ENCODE data around the gene FOXA2.

FOXA2 gene

DNA sequence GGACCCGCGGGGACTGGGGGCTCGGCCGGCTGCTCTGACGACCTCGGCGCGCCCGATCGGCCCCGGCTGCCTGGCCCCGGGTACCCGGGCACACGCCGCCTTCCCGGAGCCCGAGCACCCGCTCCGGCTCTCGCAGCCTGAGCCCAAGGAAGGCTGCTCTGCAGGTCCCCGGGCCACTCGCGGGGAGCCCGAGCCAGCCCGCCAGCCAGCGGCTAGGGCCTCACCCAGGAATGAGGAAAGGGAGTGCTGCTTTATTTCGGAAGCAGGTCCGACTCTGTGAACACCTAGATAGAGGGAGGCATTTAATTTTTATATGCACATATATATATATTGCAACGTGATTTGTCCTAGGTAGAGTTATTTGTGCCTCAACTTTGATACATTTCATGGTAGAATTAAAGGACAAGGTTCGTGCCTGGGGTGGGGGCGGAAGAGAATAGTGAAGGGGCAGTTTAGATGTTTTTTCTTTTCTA is 15.5 kb downstream of the FOXA2 start:
- ATAC-seq (replicated peaks) (no peak), DNase-seq (no peak)
- Mint-ChIP-seq H3K4me1 (ENCODE audit: low read depth in 2 of 2) (no peaks in the 10 kb centered on the region), H3K27me3 (peaks cover 40 to 68% of the 10 kb centered on the region in 2 donors), H3K36me3 (ENCODE audit: insufficient read depth) (no peaks in the 10 kb centered on the region), H3K27ac (no peak overlapping the region), H3K9me3 (peaks cover 4 to 12% of the 10 kb centered on the region in 2 donors), H3K4me3 (no peak overlapping the region)

DNA sequence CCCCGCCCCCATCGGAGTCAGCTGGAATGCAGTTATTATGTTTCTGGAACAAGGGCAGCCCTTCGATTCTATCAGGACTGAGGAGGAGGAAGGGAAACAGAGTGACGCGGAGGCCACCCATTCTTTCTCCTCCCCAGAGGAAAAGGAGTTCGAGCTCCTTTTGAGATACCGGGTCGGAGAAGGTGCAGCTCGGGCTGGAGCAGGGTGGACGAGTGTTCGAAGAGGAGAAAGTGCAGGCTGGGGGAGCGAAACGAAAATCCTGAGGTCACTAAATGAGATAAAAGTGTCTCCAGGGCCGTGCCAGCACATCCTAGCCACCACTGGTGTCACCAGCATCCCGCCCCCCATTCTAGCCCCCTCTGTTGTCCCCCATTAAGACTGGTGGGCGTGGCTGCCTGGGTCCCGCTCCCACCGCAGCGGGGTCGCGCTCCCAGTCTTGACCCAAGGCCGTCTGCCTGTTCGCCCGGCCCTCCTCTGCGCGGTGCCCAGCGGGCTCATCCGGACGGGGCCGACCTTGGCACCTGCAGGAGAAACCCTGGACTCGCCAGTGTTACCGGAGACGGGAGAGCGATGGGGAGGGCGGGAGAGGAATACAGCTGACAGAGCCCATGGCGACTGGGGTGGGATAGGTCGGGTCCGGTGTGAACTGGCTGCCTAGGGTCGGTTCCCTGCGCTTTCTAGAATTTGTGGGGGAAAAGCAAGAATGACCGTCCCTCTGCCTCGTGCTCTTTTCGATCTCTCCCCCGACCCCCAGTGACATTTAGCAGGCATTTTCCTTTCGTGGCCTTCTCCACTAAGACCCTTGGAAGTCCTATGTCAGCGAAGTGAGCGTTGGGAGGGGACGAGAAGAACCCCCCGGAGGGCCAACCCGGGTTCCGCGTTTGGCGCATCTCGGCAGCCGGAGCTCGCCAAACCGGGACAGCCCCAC is 16.2 kb downstream of the FOXA2 start:
- H3K4me3 Mint-ChIP-seq, result no peak overlapping the region
- DNase-seq, result no peak
- no peak for ATAC-seq (replicated peaks)
- peaks cover 6 to 12% of the 10 kb centered on the region in 2 donors for H3K9me3 Mint-ChIP-seq
- H3K27me3 Mint-ChIP-seq, result peaks cover 40 to 68% of the 10 kb centered on the region in 2 donors
- no peaks in the 10 kb centered on the region for H3K4me1 Mint-ChIP-seq (ENCODE audit: low read depth in 2 of 2)
- H3K27ac Mint-ChIP-seq, result no peak overlapping the region
- no peaks in the 10 kb centered on the region for H3K36me3 Mint-ChIP-seq (ENCODE audit: insufficient read depth)

DNA sequence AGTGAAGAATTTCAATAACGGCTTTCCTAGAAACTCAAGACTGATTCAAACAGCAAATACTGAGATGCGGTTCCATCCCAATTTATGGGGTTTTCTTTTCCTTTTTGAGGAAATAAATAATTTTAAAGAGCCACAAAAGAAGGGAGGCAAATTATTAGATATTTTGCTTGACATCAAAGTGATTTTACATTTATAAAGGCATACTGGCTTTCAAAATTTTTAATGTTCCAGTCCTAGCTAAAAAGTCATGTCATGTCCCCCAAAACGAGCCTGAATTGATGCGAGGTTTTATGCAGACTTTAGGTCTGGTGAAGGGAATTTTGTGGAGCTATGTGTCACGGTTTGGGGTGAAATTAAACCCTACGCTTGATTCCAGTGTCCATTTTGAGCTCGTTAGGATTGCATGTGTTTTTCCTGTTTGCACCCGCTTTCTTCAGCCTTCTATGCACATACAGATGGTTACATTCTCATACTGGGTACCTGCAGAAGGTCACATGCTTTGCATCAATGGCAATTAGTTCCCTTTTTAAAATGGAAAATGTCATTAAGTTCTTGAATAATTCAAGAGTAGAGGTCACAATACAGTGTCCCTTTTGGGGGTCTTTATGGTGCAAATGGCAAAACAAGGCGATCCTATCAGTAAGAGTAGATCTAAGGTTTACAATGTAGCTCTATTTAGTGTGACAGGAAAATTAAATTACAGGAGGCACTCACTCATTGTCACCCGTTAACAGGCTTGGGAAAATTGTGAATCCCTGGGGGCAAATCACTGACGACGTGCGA is 17.3 kb downstream of the FOXA2 start:
- DNase-seq, result no peak
- Mint-ChIP-seq H3K27ac (no peak overlapping the region), H3K27me3 (peaks cover 44 to 67% of the 10 kb centered on the region in 2 donors), H3K4me3 (no peak overlapping the region), H3K36me3 (ENCODE audit: insufficient read depth) (no peaks in the 10 kb centered on the region), H3K9me3 (peaks cover 6 to 12% of the 10 kb centered on the region in 2 donors), H3K4me1 (ENCODE audit: low read depth in 2 of 2) (no peaks in the 10 kb centered on the region)
- ATAC-seq (replicated peaks), result no peak

DNA sequence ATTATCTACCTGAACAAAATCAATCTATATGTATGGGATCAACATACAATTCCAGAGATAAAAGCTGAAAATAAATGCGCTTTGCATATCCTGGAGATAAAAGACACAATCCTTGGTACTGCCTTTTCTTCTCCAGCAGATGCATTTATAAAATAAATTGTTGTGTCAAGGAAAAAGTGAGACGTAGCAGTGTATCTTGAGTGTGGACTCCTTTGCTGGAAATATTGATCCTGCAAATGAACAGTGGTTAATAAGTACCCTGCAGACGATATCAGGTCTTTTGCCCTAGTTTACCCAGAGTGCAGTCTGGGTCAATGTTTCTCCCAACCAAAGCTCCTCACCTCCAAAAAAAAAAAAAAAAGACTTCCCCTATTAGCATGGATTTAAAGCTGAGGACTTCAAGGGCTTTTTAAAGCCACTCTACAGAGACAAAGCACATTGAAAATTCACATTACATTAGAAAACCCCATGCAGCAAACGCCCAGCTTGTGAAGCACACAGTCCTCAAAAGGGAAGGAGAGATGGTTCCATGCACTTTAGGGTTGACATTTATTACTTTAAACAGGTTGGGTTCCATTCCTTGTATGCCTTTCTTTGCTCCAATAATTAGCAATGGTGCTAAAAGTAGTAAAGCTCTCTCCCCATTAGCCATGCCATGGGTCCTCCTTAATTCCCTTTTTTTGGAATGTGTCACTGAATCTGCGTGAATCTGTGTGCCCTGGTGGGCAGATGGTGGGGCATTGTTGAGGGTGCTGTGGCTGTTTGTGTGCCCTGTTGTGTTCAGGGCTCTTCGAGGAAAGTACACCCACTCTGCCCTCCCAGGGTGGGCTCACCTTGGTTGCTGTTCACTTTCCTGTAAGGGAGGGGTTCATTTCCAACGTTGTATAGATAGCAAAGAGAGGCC is 21.1 kb downstream of the FOXA2 start:
- no peak overlapping the region for H3K4me3 Mint-ChIP-seq
- ATAC-seq (replicated peaks) (no peak), DNase-seq (no peak)
- no peak overlapping the region for H3K27ac Mint-ChIP-seq
- H3K4me1 Mint-ChIP-seq (ENCODE audit: low read depth in 2 of 2), result no peaks in the 10 kb centered on the region
- H3K9me3 Mint-ChIP-seq, result peaks cover 6 to 7% of the 10 kb centered on the region in 2 donors
- H3K36me3 Mint-ChIP-seq (ENCODE audit: insufficient read depth), result no peaks in the 10 kb centered on the region
- H3K27me3 Mint-ChIP-seq, result peaks cover 37 to 73% of the 10 kb centered on the region in 2 donors

DNA sequence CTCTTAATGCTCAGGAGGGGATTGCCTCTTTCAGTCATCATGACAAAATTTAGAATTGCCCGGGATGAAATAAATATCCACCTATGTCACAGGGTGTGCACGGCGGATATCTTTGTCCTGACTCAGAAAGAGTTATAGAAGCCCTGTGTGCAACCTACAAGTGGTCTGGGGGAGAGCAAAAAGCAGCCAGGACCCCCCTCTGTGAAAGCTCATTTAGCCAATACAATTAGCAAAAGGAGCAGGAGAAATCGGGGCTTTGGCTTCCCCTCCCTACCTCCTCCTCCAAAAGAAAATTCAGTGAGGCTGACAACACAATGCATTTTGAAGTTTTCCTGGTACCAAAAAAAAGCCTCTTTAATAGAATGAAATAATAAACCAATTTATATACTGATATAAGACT is 21.8 kb downstream of the FOXA2 start:
- Mint-ChIP-seq H3K27ac (no peak overlapping the region), H3K9me3 (peaks cover 7 to 13% of the 10 kb centered on the region in 2 donors), H3K4me1 (ENCODE audit: low read depth in 2 of 2) (no peaks in the 10 kb centered on the region), H3K36me3 (ENCODE audit: insufficient read depth) (no peaks in the 10 kb centered on the region), H3K27me3 (peaks cover 30 to 73% of the 10 kb centered on the region in 2 donors), H3K4me3 (no peak overlapping the region)
- DNase-seq (no peak), ATAC-seq (replicated peaks) (no peak)

DNA sequence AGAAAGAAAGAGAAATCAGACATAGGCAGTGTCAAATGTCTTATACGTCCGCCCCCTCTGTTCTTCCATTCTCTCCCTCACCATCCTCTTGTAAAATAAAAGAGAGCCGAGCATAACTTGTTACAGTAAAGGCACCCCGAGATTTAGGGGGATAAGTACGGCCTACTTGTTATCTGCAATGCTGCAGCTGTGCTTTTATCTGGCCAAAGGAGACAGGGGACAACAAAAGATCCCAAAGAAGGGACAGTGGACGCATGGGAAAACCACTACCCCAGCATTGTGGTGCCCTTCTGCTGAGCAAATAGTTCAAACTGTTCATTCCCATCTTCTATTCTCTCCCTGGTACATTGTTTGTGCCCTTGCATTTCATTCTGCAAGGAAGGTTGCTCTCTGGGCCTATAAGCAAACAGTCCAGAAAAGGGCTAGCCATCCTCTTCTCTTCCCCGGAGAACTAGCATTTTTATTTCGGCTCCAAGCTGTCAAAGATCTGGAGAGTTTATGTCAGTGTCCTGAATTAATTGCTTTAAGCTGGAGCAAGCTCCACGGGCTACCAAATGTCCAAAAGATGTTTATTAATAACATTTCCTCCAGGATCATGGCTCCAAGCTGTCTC is 22.3 kb downstream of the FOXA2 start:
- Mint-ChIP-seq H3K36me3 (ENCODE audit: insufficient read depth) (no peaks in the 10 kb centered on the region), H3K27ac (no peak overlapping the region), H3K9me3 (peaks cover 7 to 13% of the 10 kb centered on the region in 2 donors), H3K4me1 (ENCODE audit: low read depth in 2 of 2) (no peaks in the 10 kb centered on the region), H3K4me3 (no peak overlapping the region), H3K27me3 (peaks cover 24 to 69% of the 10 kb centered on the region in 2 donors)
- DNase-seq, result no peak
- no peak for ATAC-seq (replicated peaks)

DNA sequence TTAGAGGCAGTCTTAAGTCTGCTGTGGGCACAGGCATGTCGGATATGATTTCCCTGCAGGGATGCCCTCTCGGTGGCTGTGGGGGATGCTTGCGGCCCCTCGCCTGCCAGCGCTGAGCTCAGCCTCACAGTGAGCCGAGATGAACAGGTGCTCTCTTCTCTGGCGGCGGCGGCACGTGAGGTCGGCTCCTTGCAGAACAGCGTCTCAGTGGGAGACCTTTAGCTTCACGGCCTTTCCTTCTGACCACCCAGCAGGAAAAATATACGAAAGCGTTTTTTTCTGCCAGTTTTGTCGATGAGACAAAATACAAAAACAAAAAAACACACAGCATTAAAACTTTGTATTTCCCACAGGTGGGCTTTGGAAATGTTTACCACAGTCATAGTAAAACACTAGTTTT is 23.6 kb downstream of the FOXA2 start:
- Mint-ChIP-seq H3K27ac (no peak overlapping the region), H3K27me3 (peaks cover 23 to 73% of the 10 kb centered on the region in 2 donors), H3K36me3 (ENCODE audit: insufficient read depth) (no peaks in the 10 kb centered on the region), H3K4me3 (no peak overlapping the region), H3K4me1 (ENCODE audit: low read depth in 2 of 2) (no peaks in the 10 kb centered on the region), H3K9me3 (peaks cover 7 to 20% of the 10 kb centered on the region in 2 donors)
- DNase-seq (no peak), ATAC-seq (replicated peaks) (no peak)

DNA sequence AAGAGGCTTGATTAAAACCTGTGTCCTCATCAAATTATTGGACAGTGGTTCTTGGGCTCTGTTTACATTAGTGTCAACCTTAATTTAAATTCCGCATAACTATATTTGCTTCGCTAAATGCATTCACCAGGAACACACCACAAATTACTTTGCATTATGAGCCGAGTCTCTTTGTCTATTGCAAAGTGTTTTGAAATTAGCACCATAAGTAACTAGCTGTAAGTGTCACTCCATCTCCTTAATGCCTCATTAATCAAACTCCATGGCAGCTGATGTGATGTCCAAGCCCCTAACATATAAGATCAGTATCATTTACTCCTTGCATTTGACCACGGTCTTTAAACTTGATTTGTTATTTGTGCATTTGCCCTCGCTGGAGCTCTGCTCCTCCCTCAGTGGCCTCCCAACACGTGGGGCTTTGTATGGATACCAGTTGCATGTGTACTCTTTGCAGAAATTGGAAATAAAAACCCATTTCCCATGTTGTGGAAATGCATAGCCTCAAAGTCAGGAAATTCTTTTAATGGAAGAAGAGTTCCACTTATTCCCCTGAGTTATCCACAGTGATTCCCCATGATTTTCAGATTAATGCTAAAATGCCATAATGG is 24.6 kb downstream of the FOXA2 start:
- H3K9me3 Mint-ChIP-seq, result peaks cover 7 to 20% of the 10 kb centered on the region in 2 donors
- DNase-seq (no peak), ATAC-seq (replicated peaks) (no peak)
- H3K4me1 Mint-ChIP-seq (ENCODE audit: low read depth in 2 of 2), result no peaks in the 10 kb centered on the region
- no peak overlapping the region for H3K27ac Mint-ChIP-seq
- H3K27me3 Mint-ChIP-seq, result peaks cover 23 to 73% of the 10 kb centered on the region in 2 donors
- no peaks in the 10 kb centered on the region for H3K36me3 Mint-ChIP-seq (ENCODE audit: insufficient read depth)
- no peak overlapping the region for H3K4me3 Mint-ChIP-seq

DNA sequence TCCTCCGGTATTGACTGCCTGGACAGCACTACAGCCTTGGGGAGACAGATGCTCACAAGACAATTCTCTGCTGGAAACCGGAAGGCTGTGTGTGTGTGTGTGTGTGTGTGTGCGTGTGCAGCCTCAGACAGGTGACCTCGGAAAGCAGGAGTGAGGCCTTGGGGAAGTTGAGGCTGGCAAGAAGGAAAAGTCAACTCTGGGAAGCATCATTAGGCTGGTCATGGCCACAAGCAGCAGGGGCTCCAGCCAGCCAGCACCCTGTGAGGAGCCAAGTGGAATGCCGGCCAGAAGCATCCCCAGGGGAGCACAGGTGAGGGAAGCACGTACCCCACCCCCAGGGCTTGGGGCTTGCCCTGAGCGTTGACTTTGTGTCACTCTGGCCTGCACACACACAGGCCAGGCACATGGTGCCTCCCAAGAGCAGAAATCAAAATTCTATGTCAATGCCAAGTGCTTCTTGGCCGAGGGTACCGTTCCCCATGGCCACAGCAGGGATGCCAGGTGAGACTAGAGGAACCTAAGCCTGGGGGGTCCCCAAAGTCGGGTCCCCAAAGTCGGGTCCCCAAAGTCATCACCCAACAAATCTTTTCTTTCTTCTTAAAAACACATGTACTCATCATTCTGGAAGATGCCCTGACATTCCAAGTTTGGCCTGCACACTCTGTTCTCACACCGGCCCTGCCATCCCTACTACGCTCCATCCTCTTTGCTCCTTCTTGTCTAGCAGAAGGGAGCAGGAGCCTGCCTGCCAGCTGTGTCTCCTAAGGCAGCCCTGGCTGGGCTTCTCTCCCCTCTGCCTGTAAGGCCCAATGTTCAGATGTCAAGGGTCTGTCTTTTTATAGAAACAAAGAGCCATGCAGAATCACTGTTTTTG is 26.7 kb downstream of the FOXA2 start:
- no peaks in the 10 kb centered on the region for H3K4me1 Mint-ChIP-seq (ENCODE audit: low read depth in 2 of 2)
- H3K27me3 Mint-ChIP-seq, result peaks cover 23 to 57% of the 10 kb centered on the region in 2 donors
- no peak overlapping the region for H3K27ac Mint-ChIP-seq
- DNase-seq (no peak), ATAC-seq (replicated peaks) (no peak)
- no peak overlapping the region for H3K4me3 Mint-ChIP-seq
- H3K9me3 Mint-ChIP-seq, result peaks cover 12 to 22% of the 10 kb centered on the region in 2 donors
- H3K36me3 Mint-ChIP-seq (ENCODE audit: insufficient read depth), result no peaks in the 10 kb centered on the region

DNA sequence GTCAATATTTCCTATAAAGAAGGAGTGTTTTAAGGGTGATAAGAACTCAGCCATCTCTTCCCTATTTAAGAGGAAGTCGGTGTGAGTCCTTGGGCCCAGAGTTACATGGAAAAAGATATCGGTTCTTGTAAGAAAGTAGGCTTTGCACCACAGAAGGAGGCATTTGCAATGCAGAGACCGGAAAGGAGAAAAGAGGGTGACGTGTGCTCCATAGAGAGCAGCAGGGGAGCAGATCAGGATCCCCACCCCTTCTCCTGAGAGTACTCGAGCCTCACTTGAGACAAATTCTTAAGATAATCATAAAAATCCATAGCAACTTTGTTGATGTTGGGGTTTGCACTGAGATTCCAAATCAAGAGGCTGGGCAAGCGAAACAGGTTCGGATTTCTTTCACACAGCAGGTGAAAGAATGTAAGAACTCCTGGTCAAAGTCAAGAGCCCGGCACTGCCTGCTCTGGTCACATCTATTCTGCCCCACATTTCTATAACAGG is 27.8 kb downstream of the FOXA2 start:
- ATAC-seq (replicated peaks) (no peak), DNase-seq (no peak)
- Mint-ChIP-seq H3K36me3 (ENCODE audit: insufficient read depth) (no peaks in the 10 kb centered on the region), H3K4me3 (no peak overlapping the region), H3K27ac (no peak overlapping the region), H3K4me1 (ENCODE audit: low read depth in 2 of 2) (no peaks in the 10 kb centered on the region), H3K9me3 (peaks cover 12 to 26% of the 10 kb centered on the region in 2 donors), H3K27me3 (peaks cover 14 to 47% of the 10 kb centered on the region in 2 donors)

DNA sequence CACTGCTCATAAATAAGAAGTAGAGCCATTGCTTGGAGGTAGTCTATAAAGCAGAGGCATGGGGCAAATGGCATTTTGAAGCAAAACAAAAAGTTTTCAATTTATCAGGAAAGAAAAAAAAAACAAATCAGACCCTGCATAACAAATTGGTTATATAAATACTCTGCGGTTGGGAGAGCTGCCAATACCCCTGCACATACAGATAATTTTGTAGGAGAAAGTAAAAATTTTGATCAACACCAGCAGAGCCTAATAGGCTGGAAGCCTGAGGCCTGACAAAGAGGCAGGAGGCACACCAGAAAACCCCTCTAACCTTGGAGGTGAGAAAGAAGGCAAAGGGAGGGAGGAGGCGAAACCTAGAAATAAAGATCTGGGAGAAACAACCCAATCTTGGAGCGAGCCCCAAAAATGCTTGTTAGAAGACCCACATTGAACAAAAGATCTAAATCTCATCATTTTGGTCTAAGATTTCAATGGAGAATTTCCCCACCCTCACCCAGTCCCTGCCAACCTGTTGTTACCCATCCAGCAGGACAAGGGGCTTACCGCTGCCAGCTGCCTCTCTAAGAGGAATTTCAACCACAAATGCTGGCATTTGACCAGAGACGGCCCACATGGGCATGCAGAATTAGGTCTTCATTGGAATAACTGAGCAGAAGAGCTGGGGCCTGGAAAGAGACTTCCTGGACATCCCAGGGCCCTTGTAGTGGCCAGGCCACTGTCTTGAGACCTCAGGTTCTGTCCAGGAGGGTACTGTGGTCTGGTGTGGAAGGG is 28.4 kb downstream of the FOXA2 start:
- no peak overlapping the region for H3K4me3 Mint-ChIP-seq
- peaks cover 11 to 41% of the 10 kb centered on the region in 2 donors for H3K27me3 Mint-ChIP-seq
- no peak overlapping the region for H3K27ac Mint-ChIP-seq
- H3K4me1 Mint-ChIP-seq (ENCODE audit: low read depth in 2 of 2), result no peaks in the 10 kb centered on the region
- H3K36me3 Mint-ChIP-seq (ENCODE audit: insufficient read depth), result no peaks in the 10 kb centered on the region
- DNase-seq, result no peak
- H3K9me3 Mint-ChIP-seq, result peaks cover 12 to 26% of the 10 kb centered on the region in 2 donors
- no peak for ATAC-seq (replicated peaks)
